ENCODE measurements around the gene PRORP. TPM values are rescaled to one million over a fixed set of nuclear protein-coding genes. Genes with fewer than 3 reads are reported as not detected.

PRORP gene
- total RNA-seq, 5 donors from 2014 or later (not counting 1 experiment from before 2014, with no cell fraction given), result 31.9 to 43.3 (median 35.9) TPM

- Histone ChIP-seq H3K4me1 (ENCODE audit: control insufficient read depth in 1 of 2, extremely low read depth in 1 of 2, insufficient read depth in 2 of 2, low read length in 2 of 2) (peaks cover 0 to 12% of the 10 kb centered on the region in 2 experiments), H3K27ac (ENCODE audit: low read length) (no peak overlapping the region), H3K9me3 (no peaks in the 10 kb centered on the region), H3K27me3 (replicated peaks in 1 of 2; ENCODE audit: control insufficient read depth in 2 of 2, extremely low read depth in 1 of 2, insufficient read depth in 2 of 2, low read length in 1 of 2) (no peaks in the 10 kb centered on the region), H3K4me3 (ENCODE audit: control insufficient read depth in 1 of 2, extremely low read depth in 1 of 2, low read length in 1 of 2) (no peak overlapping the region), H3K36me3 (ENCODE audit: control insufficient read depth in 2 of 2, extremely low read depth in 1 of 2, insufficient read depth in 1 of 2, low read length in 1 of 2) (peaks cover 4 to 12% of the 10 kb centered on the region in 2 donors)
- Mint-ChIP-seq H3K9me3 (no peaks in the 10 kb centered on the region), H3K36me3 (peaks cover 24% of the 10 kb centered on the region), H3K4me1 (peaks cover 43 to 47% (median 44%) of the 10 kb centered on the region in 3 donors), H3K27me3 (no peaks in the 10 kb centered on the region), H3K27ac (peak overlapping the region; percentile 11 to 53), H3K4me3 (no peak overlapping the region)
- DNase-seq (no peak), ATAC-seq (replicated peaks in 1 of 4) (no peak)
- no CpG with 5 or more reads among the region's 2 CpGs for WGBS (ENCODE audit: insufficient coverage)
- ChIA-PET POLR2A (interaction anchor here (0.6 to 1.0 kb wide), 3 partner anchors 8 to 250 kb away, joined by 3 to 7 read pairs (median 4); no protein-coding TSS in a partner anchor), CTCF (interaction anchor here (0.9 to 1.4 kb wide), 2 partner anchors 13 to 245 kb away, joined by 3 to 4 read pairs; no protein-coding TSS in a partner anchor)
These were observed 31.7 kb downstream of the PRORP start for GRCh38 chr14:35154016-35154415.

DNA sequence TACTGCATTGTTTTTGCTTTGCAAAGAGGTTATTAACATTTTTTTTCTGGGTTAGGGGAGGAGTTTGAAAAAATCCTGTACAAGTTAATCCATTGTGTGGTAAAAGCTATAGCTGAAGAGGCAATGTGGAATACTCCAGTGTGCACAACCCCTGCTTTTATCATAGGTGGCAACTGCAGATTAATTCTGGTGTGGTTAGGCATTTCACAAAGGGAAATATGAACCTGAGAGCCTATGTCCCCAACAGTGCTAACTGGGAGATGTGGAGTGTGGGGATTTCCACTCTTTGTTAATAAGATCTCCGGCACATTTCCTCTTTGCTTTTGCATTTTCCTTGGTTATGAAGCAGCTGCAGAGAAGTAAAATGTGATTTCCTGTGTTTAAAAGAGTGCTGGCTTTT, 33.6 kb downstream of the PRORP start:
- DNase-seq, result peak in 1 of 35 experiments; percentile 54
- ChIA-PET POLR2A (interaction anchor here (0.5 to 0.8 kb wide), 6 partner anchors 113 to 271 kb away, joined by 3 to 5 read pairs (median 4); partner anchors contain the start of gene NFKBIA (in 1 of the 2)), CTCF (interaction anchor here (0.5 to 1.9 kb wide), 4 partner anchors 13 to 431 kb away, joined by 3 to 7 read pairs (median 4); partner anchors contain the start of gene NFKBIA (in 1 of the 2))
- WGBS (ENCODE audit: insufficient coverage), result 9% methylated on average over 1 of the region's 1 CpG
- no peaks in the 10 kb centered on the region for H3K27me3 ChIP-seq (replicated peaks in 1 of 2; ENCODE audit: control insufficient read depth in 2 of 2, extremely low read depth in 1 of 2, insufficient read depth in 2 of 2, low read length in 1 of 2)
- no peaks in the 10 kb centered on the region for H3K9me3 Mint-ChIP-seq
- H3K4me3 ChIP-seq (ENCODE audit: control insufficient read depth in 1 of 2, extremely low read depth in 1 of 2, low read length in 1 of 2), result no peak overlapping the region
- H3K27ac Mint-ChIP-seq, result peak overlapping the region; percentile 78 to 90
- peak overlapping the region; percentile 28 for H3K27ac ChIP-seq (ENCODE audit: low read length)
- H3K9me3 ChIP-seq, result no peaks in the 10 kb centered on the region
- H3K4me1 ChIP-seq (ENCODE audit: control insufficient read depth in 1 of 2, extremely low read depth in 1 of 2, insufficient read depth in 2 of 2, low read length in 2 of 2), result peaks cover 3 to 12% of the 10 kb centered on the region in 2 experiments
- no peaks in the 10 kb centered on the region for H3K27me3 Mint-ChIP-seq
- H3K36me3 ChIP-seq (ENCODE audit: control insufficient read depth in 2 of 2, extremely low read depth in 1 of 2, insufficient read depth in 1 of 2, low read length in 1 of 2), result peaks cover 0 to 18% of the 10 kb centered on the region in 2 donors
- peaks cover 51 to 55% (median 55%) of the 10 kb centered on the region in 3 donors for H3K4me1 Mint-ChIP-seq
- H3K4me3 Mint-ChIP-seq, result peak overlapping the region in 1 of 3 donors; percentile 28
- H3K36me3 Mint-ChIP-seq, result peaks cover 42% of the 10 kb centered on the region
- peak; percentile 31 to 67 (median 38) for ATAC-seq (replicated peaks in 1 of 4)

DNA sequence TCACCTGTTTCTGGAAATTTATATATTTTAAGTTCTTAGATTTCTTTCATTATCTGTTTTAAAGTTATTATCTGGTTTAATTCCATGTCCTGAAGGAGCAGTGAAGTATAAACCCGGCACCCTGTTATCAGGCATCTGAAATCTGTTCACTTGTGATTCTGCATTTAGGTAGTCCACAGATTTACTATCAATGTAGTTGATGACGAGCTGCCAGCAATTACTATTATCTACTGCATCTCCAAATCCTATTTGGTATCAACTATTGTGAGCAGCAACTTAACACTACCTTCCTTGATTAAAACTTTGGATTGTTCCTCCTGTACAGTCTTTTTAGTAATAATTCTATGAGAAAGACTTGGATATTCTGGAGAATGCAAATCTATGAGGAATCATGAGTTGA, 36.1 kb downstream of the PRORP start:
- POLR2A ChIA-PET, result no interaction called here
- WGBS (ENCODE audit: insufficient coverage), result no CpG with 5 or more reads among the region's 2 CpGs
- no peak overlapping the region for H3K27ac ChIP-seq (ENCODE audit: low read length)
- peaks cover 38% of the 10 kb centered on the region for H3K36me3 Mint-ChIP-seq
- no peaks in the 10 kb centered on the region for H3K27me3 Mint-ChIP-seq
- H3K4me3 ChIP-seq (ENCODE audit: control insufficient read depth in 1 of 2, extremely low read depth in 1 of 2, low read length in 1 of 2), result no peak overlapping the region
- DNase-seq (no peak), ATAC-seq (replicated peaks in 1 of 4) (no peak)
- no peaks in the 10 kb centered on the region for H3K9me3 Mint-ChIP-seq
- H3K36me3 ChIP-seq (ENCODE audit: control insufficient read depth in 2 of 2, extremely low read depth in 1 of 2, insufficient read depth in 1 of 2, low read length in 1 of 2), result peaks cover 0 to 14% of the 10 kb centered on the region in 2 donors
- no peaks in the 10 kb centered on the region for H3K9me3 ChIP-seq
- peaks cover 3 to 12% of the 10 kb centered on the region in 2 experiments for H3K4me1 ChIP-seq (ENCODE audit: control insufficient read depth in 1 of 2, extremely low read depth in 1 of 2, insufficient read depth in 2 of 2, low read length in 2 of 2)
- H3K4me3 Mint-ChIP-seq, result no peak overlapping the region
- H3K4me1 Mint-ChIP-seq, result peaks cover 61 to 68% (median 64%) of the 10 kb centered on the region in 3 donors
- CTCF ChIA-PET, result interaction anchor here in 1 of 2 donors (0.6 to 1.4 kb wide), 2 partner anchors 18 to 209 kb away, joined by 3 to 4 read pairs; no protein-coding TSS in a partner anchor
- H3K27me3 ChIP-seq (replicated peaks in 1 of 2; ENCODE audit: control insufficient read depth in 2 of 2, extremely low read depth in 1 of 2, insufficient read depth in 2 of 2, low read length in 1 of 2), result no peaks in the 10 kb centered on the region
- no peak overlapping the region for H3K27ac Mint-ChIP-seq

DNA sequence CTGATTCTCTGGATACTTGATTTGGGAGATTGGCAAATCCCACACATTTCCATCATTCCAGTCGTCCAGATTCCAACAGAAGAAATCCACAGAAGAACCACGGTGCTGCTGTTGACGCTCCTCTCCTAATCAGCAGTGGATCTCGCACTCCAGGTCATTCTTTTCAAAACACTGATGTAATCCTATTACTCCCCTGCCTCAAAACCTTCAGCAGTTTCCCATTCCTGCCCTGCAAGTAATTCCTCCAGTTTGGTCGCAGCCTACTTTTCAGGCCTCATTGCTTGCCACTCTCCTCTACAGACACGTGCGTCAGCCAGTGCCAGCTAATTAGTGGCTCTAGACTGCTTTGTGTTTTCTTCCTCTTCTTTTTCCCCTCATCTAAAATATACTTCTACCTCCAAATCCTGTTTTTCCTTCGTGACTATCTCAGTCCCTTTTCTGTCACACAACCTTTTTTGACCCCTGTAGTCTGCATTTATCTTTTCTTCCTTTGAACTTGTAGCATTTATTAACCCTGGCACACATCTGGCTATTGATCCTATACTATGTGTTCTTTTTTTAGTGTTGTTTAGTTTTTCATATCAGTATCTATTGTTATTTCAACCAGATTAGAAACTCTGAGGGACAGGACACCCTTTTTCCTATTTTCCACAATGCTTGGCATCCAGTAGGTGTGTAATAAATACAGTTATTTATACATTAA, 36.8 kb downstream of the PRORP start:
- Mint-ChIP-seq H3K9me3 (no peaks in the 10 kb centered on the region), H3K27ac (peak overlapping the region; percentile 4 to 6), H3K36me3 (peaks cover 41% of the 10 kb centered on the region), H3K4me1 (peaks cover 59 to 66% (median 60%) of the 10 kb centered on the region in 3 donors), H3K4me3 (no peak overlapping the region), H3K27me3 (no peaks in the 10 kb centered on the region)
- ATAC-seq (replicated peaks in 1 of 4), result no peak
- H3K4me1 ChIP-seq (ENCODE audit: control insufficient read depth in 1 of 2, extremely low read depth in 1 of 2, insufficient read depth in 2 of 2, low read length in 2 of 2), result peaks cover 3 to 10% of the 10 kb centered on the region in 2 experiments
- no peak for DNase-seq
- POLR2A ChIA-PET, result no interaction called here
- CTCF ChIA-PET, result interaction anchor here in 1 of 2 donors (0.6 to 1.4 kb wide), 3 partner anchors 18 to 263 kb away, joined by 3 to 4 read pairs (median 3); no protein-coding TSS in a partner anchor
- H3K27ac ChIP-seq (ENCODE audit: low read length), result no peak overlapping the region
- H3K27me3 ChIP-seq (replicated peaks in 1 of 2; ENCODE audit: control insufficient read depth in 2 of 2, extremely low read depth in 1 of 2, insufficient read depth in 2 of 2, low read length in 1 of 2), result no peaks in the 10 kb centered on the region
- peaks cover 0 to 14% of the 10 kb centered on the region in 2 donors for H3K36me3 ChIP-seq (ENCODE audit: control insufficient read depth in 2 of 2, extremely low read depth in 1 of 2, insufficient read depth in 1 of 2, low read length in 1 of 2)
- H3K9me3 ChIP-seq, result no peaks in the 10 kb centered on the region
- WGBS (ENCODE audit: insufficient coverage), result 95% methylated on average over 7 of the region's 8 CpGs
- H3K4me3 ChIP-seq (ENCODE audit: control insufficient read depth in 1 of 2, extremely low read depth in 1 of 2, low read length in 1 of 2), result no peak overlapping the region

DNA sequence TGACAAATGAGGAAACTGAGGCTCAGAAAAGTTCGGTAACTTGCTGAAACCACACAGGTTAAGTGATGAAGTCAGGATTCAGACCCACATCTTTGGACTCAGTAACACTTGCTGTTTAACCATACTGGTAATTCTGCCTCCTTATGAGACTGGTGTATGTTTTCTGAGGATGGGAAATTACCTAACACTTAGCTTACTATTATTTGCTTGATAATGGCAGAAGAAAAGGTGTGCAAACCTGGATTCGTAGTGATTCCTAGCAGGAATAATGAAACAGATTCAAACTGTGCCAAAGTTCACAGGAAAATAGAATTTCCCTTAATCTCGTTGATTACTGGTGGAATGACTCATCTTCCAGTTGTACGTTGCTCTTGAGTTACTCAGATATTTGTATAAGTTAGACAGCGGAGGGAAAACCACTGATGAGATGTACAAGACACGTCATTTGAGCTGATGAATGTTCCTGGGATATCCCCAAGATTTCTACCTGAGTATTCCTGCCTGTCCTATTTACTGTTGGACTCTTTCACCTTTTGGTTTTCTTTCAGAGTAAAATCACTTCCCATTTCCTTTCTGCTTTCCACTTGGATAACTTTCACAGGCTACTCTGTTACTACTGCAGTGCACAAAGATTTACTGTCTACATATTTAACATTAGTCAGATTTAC, 37.5 kb downstream of the PRORP start:
- POLR2A ChIA-PET, result interaction anchor here (0.5 to 0.8 kb wide), 2 partner anchors 8 to 10 kb away, joined by 3 to 5 read pairs; no protein-coding TSS in a partner anchor
- no peaks in the 10 kb centered on the region for H3K9me3 Mint-ChIP-seq
- peaks cover 54 to 59% (median 54%) of the 10 kb centered on the region in 3 donors for H3K4me1 Mint-ChIP-seq
- ATAC-seq (replicated peaks in 1 of 4) (no peak), DNase-seq (peak in 1 of 35 experiments; percentile 26)
- Histone ChIP-seq H3K27ac (ENCODE audit: low read length) (no peak overlapping the region), H3K36me3 (ENCODE audit: control insufficient read depth in 2 of 2, extremely low read depth in 1 of 2, insufficient read depth in 1 of 2, low read length in 1 of 2) (peaks cover 0 to 14% of the 10 kb centered on the region in 2 donors), H3K9me3 (no peaks in the 10 kb centered on the region), H3K4me1 (ENCODE audit: control insufficient read depth in 1 of 2, extremely low read depth in 1 of 2, insufficient read depth in 2 of 2, low read length in 2 of 2) (peaks cover 3 to 6% of the 10 kb centered on the region in 2 experiments), H3K27me3 (replicated peaks in 1 of 2; ENCODE audit: control insufficient read depth in 2 of 2, extremely low read depth in 1 of 2, insufficient read depth in 2 of 2, low read length in 1 of 2) (no peaks in the 10 kb centered on the region), H3K4me3 (ENCODE audit: control insufficient read depth in 1 of 2, extremely low read depth in 1 of 2, low read length in 1 of 2) (no peak overlapping the region)
- H3K36me3 Mint-ChIP-seq, result peaks cover 42% of the 10 kb centered on the region
- no peak overlapping the region for H3K4me3 Mint-ChIP-seq
- 100% methylated on average over 1 of the region's 6 CpGs for WGBS (ENCODE audit: insufficient coverage)
- CTCF ChIA-PET, result interaction anchor here in 1 of 2 donors (0.6 kb wide), 1 partner anchor 262 kb away, joined by 3 read pairs; no protein-coding TSS in a partner anchor
- peak overlapping the region in 1 of 2 donors; percentile 71 for H3K27ac Mint-ChIP-seq
- H3K27me3 Mint-ChIP-seq, result no peaks in the 10 kb centered on the region

DNA sequence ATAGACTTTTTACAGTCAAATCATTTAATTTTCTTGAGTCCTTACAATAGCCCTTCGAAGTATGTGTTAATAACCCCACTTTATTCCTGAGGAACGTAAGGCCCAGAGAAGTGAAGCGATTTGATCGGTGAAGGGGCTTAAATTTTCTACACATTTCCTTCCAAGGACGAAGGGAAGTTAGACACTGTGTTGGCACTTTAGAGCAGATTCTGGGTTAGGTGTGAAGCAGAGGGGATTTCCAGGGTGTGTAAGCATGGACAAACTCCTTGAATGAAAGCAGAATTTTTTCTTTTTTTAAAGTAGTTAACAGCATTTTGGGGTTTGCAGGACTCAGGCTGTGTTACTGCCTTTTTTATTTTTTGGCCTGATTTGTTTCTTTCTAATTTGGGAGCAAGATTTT, 38.9 kb downstream of the PRORP start:
- H3K36me3 Mint-ChIP-seq, result peaks cover 50% of the 10 kb centered on the region
- no peaks in the 10 kb centered on the region for H3K27me3 Mint-ChIP-seq
- Histone ChIP-seq H3K27ac (ENCODE audit: low read length) (peak overlapping the region; percentile 13), H3K27me3 (replicated peaks in 1 of 2; ENCODE audit: control insufficient read depth in 2 of 2, extremely low read depth in 1 of 2, insufficient read depth in 2 of 2, low read length in 1 of 2) (no peaks in the 10 kb centered on the region), H3K4me1 (ENCODE audit: control insufficient read depth in 1 of 2, extremely low read depth in 1 of 2, insufficient read depth in 2 of 2, low read length in 2 of 2) (peaks cover 0 to 3% of the 10 kb centered on the region in 2 experiments), H3K9me3 (no peaks in the 10 kb centered on the region), H3K36me3 (ENCODE audit: control insufficient read depth in 2 of 2, extremely low read depth in 1 of 2, insufficient read depth in 1 of 2, low read length in 1 of 2) (peaks cover 0 to 14% of the 10 kb centered on the region in 2 donors), H3K4me3 (ENCODE audit: control insufficient read depth in 1 of 2, extremely low read depth in 1 of 2, low read length in 1 of 2) (no peak overlapping the region)
- H3K27ac Mint-ChIP-seq, result peak overlapping the region; percentile 58 to 65
- DNase-seq (peak in 13 of 35 experiments; percentile 1 to 69 (median 6)), ATAC-seq (replicated peaks in 1 of 4) (peak in 1 of 4 experiments; percentile 73)
- ChIA-PET CTCF (interaction anchor here (0.6 to 1.3 kb wide), 7 partner anchors 13 to 510 kb away, joined by 3 to 5 read pairs (median 3); partner anchors contain the start of gene NFKBIA (in 1 of the 2)), POLR2A (interaction anchor here in 1 of 2 donors (0.5 kb wide), 1 partner anchor 495 kb away, joined by 4 read pairs; no protein-coding TSS in a partner anchor)
- H3K9me3 Mint-ChIP-seq, result no peaks in the 10 kb centered on the region
- H3K4me1 Mint-ChIP-seq, result peaks cover 45 to 50% (median 47%) of the 10 kb centered on the region in 3 donors
- peak overlapping the region in 1 of 3 donors; percentile 6 for H3K4me3 Mint-ChIP-seq
- WGBS (ENCODE audit: insufficient coverage), result no CpG with 5 or more reads among the region's 5 CpGs
